ENCODE data around the gene FRRS1.
A peak's percentile ranks its signal among the peaks of the same experiment; 100 is the strongest.

Gene FRRS1

DNA sequence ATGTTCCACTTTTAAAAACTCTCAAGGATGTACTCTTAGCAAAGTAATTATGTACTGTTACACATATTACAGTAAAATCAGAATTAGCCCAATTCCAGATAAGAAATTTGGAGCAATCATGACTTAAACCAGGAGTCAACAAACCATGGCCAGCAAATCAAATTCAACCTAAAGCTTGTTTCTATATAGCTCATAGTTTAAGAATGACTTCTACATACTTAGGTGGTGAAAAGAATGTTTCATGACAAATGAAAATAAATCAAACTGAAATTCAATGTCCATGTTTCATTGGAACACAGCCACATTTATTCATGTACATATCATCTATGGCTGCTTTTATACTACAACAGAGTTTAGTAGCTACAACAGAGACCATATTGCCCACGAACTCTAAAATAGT lies 35.1 kb downstream of the FRRS1 start:
- no peak for DNase-seq (ENCODE audit: low read depth in 2 of 3, low spot score in 2 of 3)

GRCh38 chr1:99728494-99729235 lies 37.8 kb downstream of the FRRS1 start:
- no peak for DNase-seq (ENCODE audit: low read depth in 2 of 3, low spot score in 2 of 3)

DNA sequence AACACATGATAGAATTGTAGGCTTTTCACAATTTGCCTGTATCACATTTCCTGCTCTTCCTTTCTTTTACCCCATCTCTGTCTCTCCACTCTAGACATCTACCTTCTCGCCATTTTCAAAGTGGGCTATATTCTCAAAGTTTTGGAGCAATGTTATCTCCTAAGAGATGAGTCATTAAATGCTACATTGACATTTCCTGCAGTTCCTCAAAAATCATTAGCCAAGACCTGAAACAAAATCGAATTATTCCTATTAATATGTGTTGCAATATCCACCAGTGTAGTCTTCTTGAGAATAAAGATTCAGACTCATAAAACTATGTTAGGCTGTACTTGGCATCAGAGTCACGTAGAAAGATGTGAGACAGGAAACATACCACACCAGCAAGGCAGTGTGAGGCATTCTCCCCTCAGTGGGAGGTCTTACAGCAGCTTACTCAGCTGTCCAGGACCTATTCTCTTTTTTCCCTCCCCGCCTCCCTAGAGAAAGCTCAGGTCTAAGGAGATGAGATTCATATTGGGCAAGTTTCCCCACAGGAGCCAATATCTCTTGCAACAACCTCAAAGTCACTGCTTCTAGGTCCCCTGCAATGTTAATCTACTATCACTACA lies 38.8 kb downstream of the FRRS1 start:
- no peak for DNase-seq (ENCODE audit: low read depth in 2 of 3, low spot score in 2 of 3)

- DNase-seq (ENCODE audit: low read depth in 2 of 3, low spot score in 2 of 3): no peak
Observed at GRCh38 chr1:99726818-99727217, 39.6 kb downstream of the FRRS1 start.

- no peak for DNase-seq (ENCODE audit: low read depth in 2 of 3, low spot score in 2 of 3)
Observed at GRCh38 chr1:99726407-99726806, 40.0 kb downstream of the FRRS1 start.

GRCh38 chr1:99725996-99726395 lies 40.4 kb downstream of the FRRS1 start:
- no peak for DNase-seq (ENCODE audit: low read depth in 2 of 3, low spot score in 2 of 3)

GRCh38 chr1:99723251-99723650 lies 43.2 kb downstream of the FRRS1 start:
- no peak for DNase-seq (ENCODE audit: low read depth in 2 of 3, low spot score in 2 of 3)

DNA sequence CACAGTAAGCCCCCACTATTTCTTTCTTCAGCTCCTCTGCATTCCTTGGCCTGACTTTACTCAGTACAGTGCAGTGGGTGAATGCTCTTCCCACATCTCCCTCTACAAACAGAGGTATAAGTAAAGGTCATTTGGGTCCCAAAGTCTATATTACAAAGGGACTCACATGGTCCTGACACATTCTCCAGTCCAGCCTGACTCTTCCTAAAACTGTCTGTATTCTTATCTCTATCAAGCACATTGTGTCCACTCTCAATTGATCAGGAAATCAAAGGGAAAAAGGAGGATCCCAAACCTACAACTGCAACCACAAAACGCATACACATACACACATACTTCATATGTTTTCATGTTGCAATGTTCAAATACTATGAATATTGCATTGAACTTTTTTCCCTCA lies 49.4 kb downstream of the FRRS1 start:
- DNase-seq (ENCODE audit: low read depth in 2 of 3, low spot score in 2 of 3): no peak

GRCh38 chr1:99713006-99713405 lies 53.4 kb downstream of the FRRS1 start:
- DNase-seq (ENCODE audit: low read depth in 2 of 3, low spot score in 2 of 3): no peak

GRCh38 chr1:99710994-99711393 lies 55.4 kb downstream of the FRRS1 start:
- no peak for DNase-seq (ENCODE audit: low read depth in 2 of 3, low spot score in 2 of 3)

- peak; percentile 2 to 48 (median 12) for DNase-seq (ENCODE audit: low read depth in 2 of 3, low spot score in 2 of 3)
Observed at GRCh38 chr1:99707535-99708142, 58.8 kb downstream of the FRRS1 start.

GRCh38 chr1:99705385-99705784 lies 61.0 kb downstream of the FRRS1 start:
- DNase-seq (ENCODE audit: low read depth in 2 of 3, low spot score in 2 of 3): no peak

DNA sequence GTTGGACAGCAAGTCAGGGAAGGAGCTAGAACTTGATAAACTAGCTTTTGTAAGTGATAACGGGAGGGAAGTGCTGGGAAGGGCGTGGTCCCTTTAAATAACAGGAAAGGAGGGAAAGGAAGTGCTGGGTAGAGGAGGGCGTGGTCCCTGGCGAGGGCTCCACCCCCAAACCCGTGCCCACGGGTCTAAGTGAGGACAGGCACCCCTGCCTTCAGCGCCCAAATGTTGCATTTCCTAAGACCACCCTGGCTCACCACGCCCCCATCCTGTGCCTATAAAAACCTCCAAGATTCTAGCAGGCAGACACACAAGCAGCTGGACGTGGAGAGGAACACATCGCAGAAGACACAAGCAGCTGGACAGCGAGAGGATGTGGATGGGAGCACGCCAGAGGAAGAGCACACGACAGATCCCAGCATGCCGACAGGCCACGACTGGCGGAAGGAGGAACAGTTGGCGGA lies 62.0 kb downstream of the FRRS1 start:
- no peak for DNase-seq (ENCODE audit: low read depth in 2 of 3, low spot score in 2 of 3)

GRCh38 chr1:99702221-99702620 lies 64.2 kb downstream of the FRRS1 start:
- DNase-seq (ENCODE audit: low read depth in 2 of 3, low spot score in 2 of 3): no peak

GRCh38 chr1:99700020-99700419 lies 66.4 kb downstream of the FRRS1 start:
- DNase-seq (ENCODE audit: low read depth in 2 of 3, low spot score in 2 of 3): no peak

- no peak for DNase-seq (ENCODE audit: low read depth in 2 of 3, low spot score in 2 of 3)
Observed at GRCh38 chr1:99697580-99697979, 68.9 kb downstream of the FRRS1 start.

DNA sequence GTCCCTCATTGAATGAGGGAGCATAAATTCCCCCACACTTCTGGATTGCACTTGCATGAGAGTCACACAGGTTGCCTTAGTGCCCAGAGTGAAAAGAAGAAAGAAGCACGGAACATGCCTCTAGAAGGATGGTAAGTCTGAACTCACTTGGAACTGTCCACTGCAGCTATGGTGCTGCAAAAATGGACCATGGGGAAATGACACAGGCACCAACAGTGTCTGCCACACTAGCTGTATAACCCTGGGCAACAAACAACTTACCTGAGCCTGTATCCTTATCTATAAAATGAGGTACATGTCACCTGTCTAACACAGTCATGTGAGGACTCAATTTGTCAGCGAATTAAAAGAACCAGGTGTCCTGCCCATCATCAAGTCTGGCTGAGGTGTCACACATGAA lies 69.8 kb downstream of the FRRS1 start:
- no peak for DNase-seq (ENCODE audit: low read depth in 2 of 3, low spot score in 2 of 3)

DNA sequence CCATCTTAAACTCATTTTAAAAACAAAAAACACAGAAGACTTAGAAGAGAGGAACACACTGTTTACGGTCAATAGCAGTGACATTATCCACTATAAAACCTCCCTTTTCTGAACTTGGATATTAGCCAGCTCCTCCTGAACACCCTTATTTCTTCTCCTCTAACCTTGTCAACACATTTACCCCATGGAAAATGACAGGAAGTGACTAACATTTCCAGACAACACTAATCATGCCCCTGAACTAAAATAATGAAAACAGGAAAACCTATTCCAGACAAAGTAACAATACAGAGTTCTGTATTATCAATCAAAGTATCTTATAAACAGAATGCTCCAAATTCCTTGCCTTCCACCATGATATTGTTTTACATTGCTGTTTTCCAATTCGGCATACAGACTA lies 75.3 kb downstream of the FRRS1 start:
- no peak for DNase-seq (ENCODE audit: low read depth in 2 of 3, low spot score in 2 of 3)

DNA sequence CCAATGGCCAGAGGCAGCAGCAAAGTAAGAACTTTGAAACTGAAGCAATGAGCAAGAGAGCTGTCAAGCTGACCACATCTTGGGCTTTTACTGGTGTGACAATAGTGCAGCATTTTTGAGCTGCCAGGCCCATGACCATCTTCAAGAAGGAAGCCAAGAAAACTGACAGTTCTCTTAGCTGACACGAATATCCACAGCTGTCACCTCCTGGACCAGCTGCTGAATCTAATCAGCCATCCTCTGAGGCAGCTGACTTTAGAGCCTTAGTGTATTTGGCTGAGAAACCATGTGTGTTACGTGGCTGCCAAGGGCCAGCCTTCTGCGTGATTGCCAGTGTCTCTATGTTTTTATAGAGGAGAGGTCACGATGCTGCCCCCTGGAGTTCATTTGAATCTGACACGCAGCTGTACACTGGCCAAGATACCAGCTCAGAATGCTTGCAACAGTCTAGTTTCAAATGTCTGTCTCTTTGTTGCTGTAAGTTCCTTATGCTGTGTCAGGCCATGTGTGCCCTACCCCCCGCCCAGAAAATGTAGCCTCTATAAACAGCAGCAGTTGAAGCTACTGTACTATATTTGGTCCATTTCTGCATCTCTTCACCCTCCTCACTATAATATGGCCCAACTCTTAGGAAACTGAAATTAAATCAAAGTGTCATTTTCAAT lies 80.8 kb downstream of the FRRS1 start:
- DNase-seq (ENCODE audit: low read depth in 2 of 3, low spot score in 2 of 3): peak in 2 of 3 experiments; percentile 3 to 6

DNA sequence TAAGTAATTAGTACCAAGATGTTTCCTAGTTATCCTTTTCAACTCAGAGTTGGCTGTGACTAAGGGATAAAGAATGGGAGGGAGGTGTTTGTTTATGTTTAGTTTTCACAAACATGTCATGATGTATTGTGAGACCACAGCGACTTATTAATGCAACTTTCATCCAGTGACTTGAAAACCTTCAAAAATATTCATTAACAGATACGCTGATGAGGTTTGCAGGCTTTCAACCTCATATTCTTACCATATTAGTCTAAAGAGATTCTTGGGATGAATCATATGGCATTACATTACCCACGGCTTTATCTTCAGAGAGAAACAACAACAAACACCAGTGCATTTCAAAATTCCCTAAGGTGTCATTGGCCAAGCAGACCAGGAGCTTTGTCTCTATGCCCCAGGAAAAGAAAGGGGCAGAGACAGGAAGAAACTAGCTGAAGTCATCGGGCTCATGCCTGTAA lies 84.1 kb downstream of the FRRS1 start:
- no peak for DNase-seq (ENCODE audit: low read depth in 2 of 3, low spot score in 2 of 3)

GRCh38 chr1:99681583-99681982 lies 84.9 kb downstream of the FRRS1 start:
- no peak for DNase-seq (ENCODE audit: low read depth in 2 of 3, low spot score in 2 of 3)

DNA sequence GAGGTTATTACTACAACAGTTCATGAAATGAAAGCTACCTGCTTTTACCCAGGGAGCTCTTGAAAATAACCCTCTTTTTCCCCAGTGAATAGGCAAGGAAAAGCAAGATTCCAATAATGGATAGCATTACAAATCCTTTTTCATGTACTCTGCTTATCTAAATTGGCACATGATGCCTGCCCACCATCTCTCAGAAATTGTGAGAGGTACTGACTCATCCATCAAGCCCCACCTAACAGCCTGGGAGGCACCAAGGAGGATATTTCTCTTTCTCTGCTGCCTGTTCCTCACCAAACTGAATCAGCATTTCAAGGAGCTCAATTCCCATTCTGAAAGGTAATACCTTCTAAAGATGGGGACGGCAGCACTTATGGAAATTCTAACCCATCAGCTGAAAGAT lies 86.2 kb downstream of the FRRS1 start:
- no peak for DNase-seq (ENCODE audit: low read depth in 2 of 3, low spot score in 2 of 3)

Measured in activated CD8-positive, alpha-beta memory T cell treated with anti-CD3 and anti-CD28 coated beads for 48 hours (primary cell).